GM23248 (cell line): ENCODE measurements around the gene GID4.

Experiments used
- EZH2 ChIP-seq: fragments of 200-600 bp; sonication (generic); IDR thresholded peaks from 2 replicates; pipeline ENCODE4 v1.6.1; 2018; ENCODE audit warnings: antibody characterized with exemption, mild to moderate bottlenecking; ENCODE audit not compliant: insufficient read depth, poor library complexity, severe bottlenecking
- EZH2phosphoT487 ChIP-seq: fragments of 200-600 bp; sonication (generic); IDR thresholded peaks from 2 replicates; pipeline ENCODE4 v1.6.1; 2018; ENCODE audit warnings: antibody characterized with exemption, moderate library complexity, mild to moderate bottlenecking, low read depth; ENCODE audit not compliant: insufficient read depth

DNA sequence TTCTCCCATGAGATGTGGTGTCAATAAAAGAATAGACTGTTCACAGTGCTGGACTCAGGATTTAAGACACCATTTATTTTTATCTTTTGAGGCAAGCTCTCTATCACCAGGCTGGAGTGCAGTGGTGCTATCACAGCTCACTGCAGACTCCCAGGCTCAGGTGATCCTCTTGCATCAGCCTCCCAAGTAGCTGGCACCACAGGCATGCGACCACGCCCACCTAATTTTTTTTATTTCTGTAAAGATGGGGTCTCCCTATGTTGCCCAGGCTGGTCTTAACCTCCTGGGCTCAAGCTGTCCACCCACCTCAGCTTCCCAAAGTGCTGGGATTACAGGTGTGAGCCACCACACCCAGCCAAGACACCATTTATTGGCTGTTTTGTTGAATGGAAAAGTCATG, 29.9 kb downstream of the GID4 start:
- no peak for TF ChIP-seq EZH2phosphoT487
- TF ChIP-seq EZH2 = no peak
